GM13976 (cell line): Measurements from ENCODE around the gene CACNA1A.

ENCODE experiments used
- DNase-seq: peaks from one replicate; pipeline ENCODE4 v3.0.0; 2012; ENCODE audit warnings: low spot score
- in situ Hi-C: fragments of 300-500 bp; cut with MboI; formaldehyde crosslinking; loops from one replicate; pipeline ENCODE4 v1.12.0; 2022; ENCODE audit warnings: low sequenced_read_pairs, mixed read lengths, inconsistent platforms; ENCODE audit not compliant: unreplicated experiment
- TF ChIP-seq, protein P1 (sequence below): IDR thresholded peaks from 2 replicates; pipeline ENCODE4 v1.5.1; 2012; ENCODE audit warnings: borderline replicate concordance, mild to moderate bottlenecking; ENCODE audit not compliant: insufficient read depth; ENCODE audit errors: extremely low read depth, missing control alignments, control extremely low read depth

Gene CACNA1A

DNA sequence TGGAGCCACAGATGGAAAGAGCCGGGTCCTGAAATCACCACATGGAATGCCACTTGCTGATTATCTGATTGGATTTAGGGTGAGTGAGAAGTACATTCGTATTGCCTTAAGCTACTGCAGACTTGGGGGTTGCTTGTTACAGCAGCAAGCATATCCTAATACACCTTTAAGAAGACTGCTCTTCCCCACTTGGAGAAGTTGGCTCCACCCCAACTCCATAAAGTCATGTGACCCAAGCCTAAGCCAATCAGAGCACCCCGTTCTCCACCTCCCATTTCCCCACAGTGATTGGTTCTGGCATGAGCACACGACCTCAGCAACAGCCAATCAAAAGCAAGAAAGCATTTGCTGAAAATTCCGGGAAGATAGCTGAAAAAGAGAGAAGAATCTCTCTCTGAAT, 23.1 kb downstream of the CACNA1A start:
- no peak for DNase-seq
- in situ Hi-C loops, result no loop called here
- TF ChIP-seq, protein P1, sequence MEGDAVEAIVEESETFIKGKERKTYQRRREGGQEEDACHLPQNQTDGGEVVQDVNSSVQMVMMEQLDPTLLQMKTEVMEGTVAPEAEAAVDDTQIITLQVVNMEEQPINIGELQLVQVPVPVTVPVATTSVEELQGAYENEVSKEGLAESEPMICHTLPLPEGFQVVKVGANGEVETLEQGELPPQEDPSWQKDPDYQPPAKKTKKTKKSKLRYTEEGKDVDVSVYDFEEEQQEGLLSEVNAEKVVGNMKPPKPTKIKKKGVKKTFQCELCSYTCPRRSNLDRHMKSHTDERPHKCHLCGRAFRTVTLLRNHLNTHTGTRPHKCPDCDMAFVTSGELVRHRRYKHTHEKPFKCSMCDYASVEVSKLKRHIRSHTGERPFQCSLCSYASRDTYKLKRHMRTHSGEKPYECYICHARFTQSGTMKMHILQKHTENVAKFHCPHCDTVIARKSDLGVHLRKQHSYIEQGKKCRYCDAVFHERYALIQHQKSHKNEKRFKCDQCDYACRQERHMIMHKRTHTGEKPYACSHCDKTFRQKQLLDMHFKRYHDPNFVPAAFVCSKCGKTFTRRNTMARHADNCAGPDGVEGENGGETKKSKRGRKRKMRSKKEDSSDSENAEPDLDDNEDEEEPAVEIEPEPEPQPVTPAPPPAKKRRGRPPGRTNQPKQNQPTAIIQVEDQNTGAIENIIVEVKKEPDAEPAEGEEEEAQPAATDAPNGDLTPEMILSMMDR, result no peak

DNA sequence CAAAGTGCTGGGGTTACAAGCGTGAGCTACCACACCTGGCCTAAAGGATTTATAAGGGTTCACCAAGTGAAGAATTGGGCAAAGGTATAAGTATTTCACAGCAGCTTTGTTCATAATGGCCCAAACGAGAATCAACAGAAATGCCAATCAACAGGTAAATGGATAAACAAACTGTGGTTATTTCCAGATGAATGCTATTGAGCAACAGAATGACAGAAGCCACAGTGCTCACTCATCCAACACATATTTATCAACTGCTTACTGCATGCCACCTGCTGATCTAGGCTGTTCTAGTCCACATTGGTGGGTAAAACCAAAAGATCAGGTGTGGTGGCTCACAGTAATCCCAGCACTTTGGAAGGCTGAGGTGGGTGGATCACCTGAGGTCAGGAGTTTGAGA, 27.7 kb downstream of the CACNA1A start:
- DNase-seq, result no peak
- in situ Hi-C loops, result no loop called here
- TF ChIP-seq, protein P1, result no peak

DNA sequence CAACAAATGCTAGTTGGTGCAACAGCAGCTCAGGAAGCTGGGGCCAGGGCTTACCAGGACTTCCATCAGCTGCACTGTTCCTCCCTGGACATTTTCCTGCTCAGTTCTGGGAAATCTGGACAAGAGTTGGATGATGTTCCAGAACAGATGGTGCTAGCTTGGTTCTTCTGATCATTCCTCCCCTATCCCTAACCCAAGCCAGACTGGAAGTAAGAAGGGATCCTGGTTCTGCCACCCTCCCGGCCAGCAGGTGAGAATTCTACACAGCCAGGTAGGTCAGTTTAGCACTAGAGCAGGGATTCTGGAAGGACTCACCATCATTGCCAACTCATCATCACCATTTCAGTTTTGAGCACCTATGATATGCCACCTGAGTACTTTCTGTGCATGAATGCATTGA, 30.2 kb downstream of the CACNA1A start:
- DNase-seq, result no peak
- in situ Hi-C loops, result no loop called here
- TF ChIP-seq, protein P1, result no peak

DNA sequence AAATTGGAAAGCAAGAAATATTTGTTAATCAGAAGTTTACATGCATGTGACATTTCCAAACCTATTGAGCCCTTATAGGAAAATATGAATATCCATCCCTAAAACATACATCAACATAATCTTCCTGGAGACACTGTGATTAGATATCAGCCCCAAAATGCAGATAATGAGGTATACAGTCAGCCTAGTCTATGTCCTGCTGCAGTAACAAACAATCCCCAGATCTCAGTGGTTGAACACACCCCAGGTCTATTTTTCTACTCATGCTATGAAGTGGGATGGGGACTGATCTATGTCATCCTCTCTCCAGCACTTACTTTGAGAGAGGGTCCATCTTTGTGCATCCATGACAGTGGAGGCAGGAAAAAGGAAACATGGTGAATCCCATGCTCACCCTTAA, 31.2 kb downstream of the CACNA1A start:
- TF ChIP-seq, protein P1, result no peak
- no peak for DNase-seq
- in situ Hi-C loops, result no loop called here

DNA sequence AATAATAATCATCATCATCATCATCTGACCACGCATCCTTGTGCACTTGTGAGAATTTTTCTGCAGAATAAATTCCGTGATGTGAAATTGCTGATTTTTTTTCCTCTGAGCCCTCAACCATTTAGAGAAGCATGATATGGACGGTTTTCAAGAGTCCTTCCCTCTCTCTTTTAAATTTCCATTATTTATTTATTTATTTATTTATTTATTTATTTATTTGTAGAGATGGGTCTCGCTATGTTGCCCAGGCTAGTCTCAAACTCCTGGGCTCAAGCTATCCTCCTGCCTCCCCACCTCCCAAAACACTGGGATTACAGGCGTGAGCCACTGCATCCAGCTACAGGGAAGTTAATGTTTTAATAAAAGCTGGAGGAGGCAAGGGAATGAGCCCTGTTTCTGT, 39.6 kb downstream of the CACNA1A start:
- no peak for DNase-seq
- TF ChIP-seq, protein P1, result no peak
- in situ Hi-C loops, result no loop called here

DNA sequence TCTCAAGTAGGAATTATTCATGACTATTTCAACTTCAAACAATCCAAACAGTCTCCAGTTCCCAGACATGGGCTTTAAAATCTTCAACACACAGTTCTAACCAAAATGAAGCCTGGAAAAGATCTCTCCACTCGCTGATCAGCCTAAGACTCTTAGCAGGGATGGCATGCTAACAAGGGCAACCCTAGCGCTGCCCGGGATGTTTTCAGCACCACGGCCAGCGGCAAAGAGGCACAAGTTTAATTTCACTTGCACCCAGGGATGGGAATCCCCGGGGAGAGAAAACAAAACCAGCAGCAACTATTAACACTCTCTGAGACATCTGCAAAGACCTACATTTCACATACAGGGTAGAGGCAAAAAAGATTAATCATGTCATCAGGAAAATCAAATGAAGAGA, 43.0 kb downstream of the CACNA1A start:
- peak; percentile 32 for DNase-seq

More for the DNA sequence above, 43.0 kb downstream of the CACNA1A start:
- TF ChIP-seq, protein P1, result no peak
- in situ Hi-C loops, result no loop called here
